ENCODE measurements around the gene HCN2. TPM values are rescaled to one million over a fixed set of nuclear protein-coding genes. Genes with fewer than 3 reads are reported as not detected.

Gene HCN2
- total and polyA plus RNA-seq, 2 of the 13 experiments (the other 11 are each of a cell fraction or from before 2014, with no cell fraction given): 0.01 TPM; not detected in 1

- DNase-seq (ENCODE audit: low spot score): no peak
- intact Hi-C loops (cut with micrococcal nuclease; ENCODE audit: unreplicated experiment): no loop called here
- no peak overlapping the region for H3K9ac ChIP-seq (ENCODE audit: insufficient read depth, low read depth, low read length)
- no peak overlapping the region for H3K27ac ChIP-seq (ENCODE audit: extremely low read length, insufficient read depth, low read length)
- peaks cover 8 to 15% of the 10 kb centered on the region in 2 experiments; a peak in 2 of 5 replicates for H3K36me3 ChIP-seq (replicated peaks in 1 of 2; ENCODE audit: control insufficient read depth in 1 of 2, insufficient read depth in 2 of 2, low read length in 2 of 2)
- peaks cover 4% of the 10 kb centered on the region; the same call in 1 of the 2 replicates for H4K20me1 ChIP-seq (ENCODE audit: insufficient read depth, low read length)
- no peak for ATAC-seq
- H2AFZ ChIP-seq (ENCODE audit: low read length): no peak overlapping the region
- FAIRE-seq: no peak
- in situ Hi-C loops (cut with HindIII; ENCODE audit: extremely low pct_ligation_motif_present, low pct_unique_long_range_greater_than_20kb): no loop called here
- no TSS peak for BruUV-seq (replicated peaks)
- 0 out of 2 replicates have a peak, but pooled peaks cover 6% of the 10 kb centered on the region for H3K4me1 ChIP-seq (ENCODE audit: insufficient read depth, low read length)
- H3K79me2 ChIP-seq (ENCODE audit: insufficient read depth, low read length): no peaks in the 10 kb centered on the region
- no peak overlapping the region for H3K4me2 ChIP-seq (ENCODE audit: low read depth, low read length)
- TF ChIP-seq ATF2 (CRISPR knock-in tag; IDR thresholded peaks at IDR 0.05) (no peak), NR2F6 (IDR thresholded peaks at IDR 0.05) (no peak), NR2F6 (CRISPR knock-in tag; IDR thresholded peaks at IDR 0.05) (no peak), PCBP1 (IDR thresholded peaks at IDR 0.05; ENCODE audit: borderline replicate concordance, low read depth, low read length) (0 out of 2 replicates have a peak, but pooled peaks have one; percentile 48), FOXO4 (CRISPR knock-in tag; conservative IDR thresholded peaks at IDR 0.05) (no peak), HINFP (CRISPR knock-in tag; IDR thresholded peaks at IDR 0.05; ENCODE audit: low read depth) (no peak), FOXP1 (IDR thresholded peaks at IDR 0.05) (no peak), FOXP1 (CRISPR knock-in tag; IDR thresholded peaks at IDR 0.05) (no peak), ZNF709 (CRISPR knock-in tag; IDR thresholded peaks at IDR 0.05) (no peak), ZNF570 (CRISPR knock-in tag; IDR thresholded peaks at IDR 0.05; ENCODE audit: borderline replicate concordance) (no peak)
- no peaks in the 10 kb centered on the region for H3K9me3 ChIP-seq (ENCODE audit: low read length)
- H3K4me3 ChIP-seq (replicated peaks in 1 of 3; ENCODE audit: insufficient read depth in 1 of 3, low read depth in 2 of 3, low read length in 3 of 3): no peak overlapping the region
- 93% methylated on average over 24 of the region's 24 CpGs for WGBS (ENCODE audit: low lambda C conversion rate)
- H3K27me3 ChIP-seq (ENCODE audit: control insufficient read depth in 1 of 2, insufficient read depth in 2 of 2, low read length in 2 of 2): no peaks in the 10 kb centered on the region
- POLR2A ChIA-PET: no interaction called here
- CTCF ChIA-PET (ENCODE audit: low intra/inter-chr PET ratio, low total read pairs): no interaction called here
These were observed 54.1 kb downstream of the HCN2 start for GRCh38 chr19:643736-644135.

All from HepG2 (cell line).